HK-2 (cell line): Measurements from ENCODE around the gene CDC42EP2.

Experiments used
- DNase-seq: peaks from one replicate; pipeline ENCODE4 v3.0.0-alpha.2; 2018; ENCODE audit not compliant: unreplicated experiment

The CDC42EP2 gene

GRCh38 chr11:65356394-65356972 is 41.8 kb downstream of the CDC42EP2 start:
- no peak for DNase-seq

- no peak for DNase-seq
Observed at GRCh38 chr11:65357856-65358356, 43.2 kb downstream of the CDC42EP2 start.

- no peak for DNase-seq
Observed at GRCh38 chr11:65362320-65362931, 47.8 kb downstream of the CDC42EP2 start.

- no peak for DNase-seq
Observed at GRCh38 chr11:65362966-65363365, 48.3 kb downstream of the CDC42EP2 start.

- DNase-seq = no peak
Observed at GRCh38 chr11:65363770-65364169, 49.1 kb downstream of the CDC42EP2 start.

GRCh38 chr11:65366340-65366773 is 51.7 kb downstream of the CDC42EP2 start:
- no peak for DNase-seq

GRCh38 chr11:65370659-65371049 is 56.0 kb downstream of the CDC42EP2 start:
- DNase-seq = no peak
